ENCODE results near the gene JADE3.

Gene JADE3

GRCh38 chrX:46912098-46912602, at the start of gene JADE3:
Gene JADE3 (plus strand): TSS chrX:46912421. CDS start chrX:46984895, 72,474 bp downstream.
- Histone ChIP-seq H3K9me3 (ENCODE audit: control insufficient read depth, low read depth, low read length) (peaks cover 16% of the 10 kb centered on the region), H3K36me3 (ENCODE audit: control insufficient read depth, low read depth, low read length) (no peaks in the 10 kb centered on the region), H3K27ac (ENCODE audit: low read length) (no peak within 1 kb of the TSS)

GRCh38 chrX:46863072-46863471, 49.1 kb upstream of the JADE3 start:
- H3K27me3 ChIP-seq (ENCODE audit: control insufficient read depth, insufficient read depth, low read length): no peaks in the 10 kb centered on the region
- H3K36me3 ChIP-seq (ENCODE audit: control insufficient read depth, low read depth, low read length): no peaks in the 10 kb centered on the region
- H3K27ac ChIP-seq (ENCODE audit: low read length): no peak overlapping the region

More at GRCh38 chrX:46912098-46912602, at the start of gene JADE3:
- H3K4me1 ChIP-seq (ENCODE audit: control insufficient read depth, low read depth, low read length): no peaks in the 10 kb centered on the region
- peak within 1 kb of the TSS; percentile 73 for H3K9ac ChIP-seq (ENCODE audit: low read length)
- H3K4me3 ChIP-seq (ENCODE audit: low read length): peak within 1 kb of the TSS; percentile 70
- no peaks in the 10 kb centered on the region for H3K27me3 ChIP-seq (ENCODE audit: control insufficient read depth, insufficient read depth, low read length)

GRCh38 chrX:46864606-46865005, 47.6 kb upstream of the JADE3 start:
- Histone ChIP-seq H3K4me3 (ENCODE audit: low read length) (no peak overlapping the region), H3K36me3 (ENCODE audit: control insufficient read depth, low read depth, low read length) (no peaks in the 10 kb centered on the region), H3K4me1 (ENCODE audit: control insufficient read depth, low read depth, low read length) (no peaks in the 10 kb centered on the region), H3K27me3 (ENCODE audit: control insufficient read depth, insufficient read depth, low read length) (no peaks in the 10 kb centered on the region), H3K9ac (ENCODE audit: low read length) (no peak overlapping the region), H3K9me3 (ENCODE audit: control insufficient read depth, low read depth, low read length) (no peaks in the 10 kb centered on the region), H3K27ac (ENCODE audit: low read length) (no peak overlapping the region)

More at GRCh38 chrX:46863072-46863471, 49.1 kb upstream of the JADE3 start:
- Histone ChIP-seq H3K4me1 (ENCODE audit: control insufficient read depth, low read depth, low read length) (no peaks in the 10 kb centered on the region), H3K4me3 (ENCODE audit: low read length) (no peak overlapping the region), H3K9ac (ENCODE audit: low read length) (no peak overlapping the region), H3K9me3 (ENCODE audit: control insufficient read depth, low read depth, low read length) (no peaks in the 10 kb centered on the region)

GRCh38 chrX:46865281-46865680, 46.9 kb upstream of the JADE3 start:
- Histone ChIP-seq H3K36me3 (ENCODE audit: control insufficient read depth, low read depth, low read length) (no peaks in the 10 kb centered on the region), H3K9ac (ENCODE audit: low read length) (no peak overlapping the region), H3K4me3 (ENCODE audit: low read length) (no peak overlapping the region), H3K27ac (ENCODE audit: low read length) (no peak overlapping the region), H3K27me3 (ENCODE audit: control insufficient read depth, insufficient read depth, low read length) (no peaks in the 10 kb centered on the region), H3K9me3 (ENCODE audit: control insufficient read depth, low read depth, low read length) (no peaks in the 10 kb centered on the region), H3K4me1 (ENCODE audit: control insufficient read depth, low read depth, low read length) (no peaks in the 10 kb centered on the region)

GRCh38 chrX:46866726-46867125, 45.5 kb upstream of the JADE3 start:
- Histone ChIP-seq H3K9me3 (ENCODE audit: control insufficient read depth, low read depth, low read length) (no peaks in the 10 kb centered on the region), H3K27me3 (ENCODE audit: control insufficient read depth, insufficient read depth, low read length) (no peaks in the 10 kb centered on the region), H3K9ac (ENCODE audit: low read length) (no peak overlapping the region), H3K36me3 (ENCODE audit: control insufficient read depth, low read depth, low read length) (no peaks in the 10 kb centered on the region), H3K27ac (ENCODE audit: low read length) (no peak overlapping the region), H3K4me3 (ENCODE audit: low read length) (no peak overlapping the region), H3K4me1 (ENCODE audit: control insufficient read depth, low read depth, low read length) (no peaks in the 10 kb centered on the region)

- Histone ChIP-seq H3K27ac (ENCODE audit: low read length) (no peak overlapping the region), H3K36me3 (ENCODE audit: control insufficient read depth, low read depth, low read length) (no peaks in the 10 kb centered on the region), H3K9ac (ENCODE audit: low read length) (no peak overlapping the region), H3K4me3 (ENCODE audit: low read length) (no peak overlapping the region), H3K9me3 (ENCODE audit: control insufficient read depth, low read depth, low read length) (no peaks in the 10 kb centered on the region), H3K27me3 (ENCODE audit: control insufficient read depth, insufficient read depth, low read length) (no peaks in the 10 kb centered on the region), H3K4me1 (ENCODE audit: control insufficient read depth, low read depth, low read length) (peaks cover 4% of the 10 kb centered on the region)
Measured at GRCh38 chrX:46873746-46874145, 38.5 kb upstream of the JADE3 start.

- H3K36me3 ChIP-seq (ENCODE audit: control insufficient read depth, low read depth, low read length): no peaks in the 10 kb centered on the region
- no peaks in the 10 kb centered on the region for H3K9me3 ChIP-seq (ENCODE audit: control insufficient read depth, low read depth, low read length)
- no peak overlapping the region for H3K4me3 ChIP-seq (ENCODE audit: low read length)
- no peaks in the 10 kb centered on the region for H3K27me3 ChIP-seq (ENCODE audit: control insufficient read depth, insufficient read depth, low read length)
- no peak overlapping the region for H3K27ac ChIP-seq (ENCODE audit: low read length)
- no peak overlapping the region for H3K9ac ChIP-seq (ENCODE audit: low read length)
- peaks cover 4% of the 10 kb centered on the region for H3K4me1 ChIP-seq (ENCODE audit: control insufficient read depth, low read depth, low read length)
Measured at GRCh38 chrX:46876901-46877300, 35.3 kb upstream of the JADE3 start.

- peaks cover 3% of the 10 kb centered on the region for H3K9me3 ChIP-seq (ENCODE audit: control insufficient read depth, low read depth, low read length)
- no peak overlapping the region for H3K27ac ChIP-seq (ENCODE audit: low read length)
- no peaks in the 10 kb centered on the region for H3K36me3 ChIP-seq (ENCODE audit: control insufficient read depth, low read depth, low read length)
Measured at GRCh38 chrX:46882266-46882665, 30.0 kb upstream of the JADE3 start.

GRCh38 chrX:46884799-46885198, 27.4 kb upstream of the JADE3 start:
- no peak overlapping the region for H3K9ac ChIP-seq (ENCODE audit: low read length)
- H3K27ac ChIP-seq (ENCODE audit: low read length): no peak overlapping the region
- H3K9me3 ChIP-seq (ENCODE audit: control insufficient read depth, low read depth, low read length): peaks cover 3% of the 10 kb centered on the region
- no peaks in the 10 kb centered on the region for H3K27me3 ChIP-seq (ENCODE audit: control insufficient read depth, insufficient read depth, low read length)
- no peak overlapping the region for H3K4me3 ChIP-seq (ENCODE audit: low read length)
- H3K4me1 ChIP-seq (ENCODE audit: control insufficient read depth, low read depth, low read length): peaks cover 4% of the 10 kb centered on the region
- no peaks in the 10 kb centered on the region for H3K36me3 ChIP-seq (ENCODE audit: control insufficient read depth, low read depth, low read length)

More at GRCh38 chrX:46882266-46882665, 30.0 kb upstream of the JADE3 start:
- Histone ChIP-seq H3K4me3 (ENCODE audit: low read length) (no peak overlapping the region), H3K9ac (ENCODE audit: low read length) (no peak overlapping the region), H3K27me3 (ENCODE audit: control insufficient read depth, insufficient read depth, low read length) (no peaks in the 10 kb centered on the region), H3K4me1 (ENCODE audit: control insufficient read depth, low read depth, low read length) (peaks cover 4% of the 10 kb centered on the region)

- Histone ChIP-seq H3K9ac (ENCODE audit: low read length) (no peak overlapping the region), H3K27me3 (ENCODE audit: control insufficient read depth, insufficient read depth, low read length) (no peaks in the 10 kb centered on the region), H3K27ac (ENCODE audit: low read length) (no peak overlapping the region), H3K9me3 (ENCODE audit: control insufficient read depth, low read depth, low read length) (peaks cover 15% of the 10 kb centered on the region), H3K4me1 (ENCODE audit: control insufficient read depth, low read depth, low read length) (no peaks in the 10 kb centered on the region), H3K4me3 (ENCODE audit: low read length) (no peak overlapping the region), H3K36me3 (ENCODE audit: control insufficient read depth, low read depth, low read length) (no peaks in the 10 kb centered on the region)
Measured at GRCh38 chrX:46898207-46898606, 14.0 kb upstream of the JADE3 start.

- no peaks in the 10 kb centered on the region for H3K4me1 ChIP-seq (ENCODE audit: control insufficient read depth, low read depth, low read length)
- H3K9ac ChIP-seq (ENCODE audit: low read length): no peak overlapping the region
- peak overlapping the region; percentile 64 for H3K4me3 ChIP-seq (ENCODE audit: low read length)
- H3K27ac ChIP-seq (ENCODE audit: low read length): no peak overlapping the region
- peaks cover 6% of the 10 kb centered on the region for H3K9me3 ChIP-seq (ENCODE audit: control insufficient read depth, low read depth, low read length)
- no peaks in the 10 kb centered on the region for H3K36me3 ChIP-seq (ENCODE audit: control insufficient read depth, low read depth, low read length)
- H3K27me3 ChIP-seq (ENCODE audit: control insufficient read depth, insufficient read depth, low read length): no peaks in the 10 kb centered on the region
Measured at GRCh38 chrX:46903458-46904242, 8.6 kb upstream of the JADE3 start.

GRCh38 chrX:46904626-46905025, 7.6 kb upstream of the JADE3 start:
- H3K27ac ChIP-seq (ENCODE audit: low read length): no peak overlapping the region
- H3K9me3 ChIP-seq (ENCODE audit: control insufficient read depth, low read depth, low read length): peaks cover 15% of the 10 kb centered on the region
- no peak overlapping the region for H3K9ac ChIP-seq (ENCODE audit: low read length)
- H3K36me3 ChIP-seq (ENCODE audit: control insufficient read depth, low read depth, low read length): no peaks in the 10 kb centered on the region
- no peaks in the 10 kb centered on the region for H3K4me1 ChIP-seq (ENCODE audit: control insufficient read depth, low read depth, low read length)
- H3K27me3 ChIP-seq (ENCODE audit: control insufficient read depth, insufficient read depth, low read length): no peaks in the 10 kb centered on the region
- H3K4me3 ChIP-seq (ENCODE audit: low read length): no peak overlapping the region
